ENCODE measurements around the gene DCAF17. TPM values are rescaled to one million over a fixed set of nuclear protein-coding genes. Genes with fewer than 3 reads are reported as not detected.

Gene DCAF17
- total RNA-seq, 1 experiment from 2014 or later, result 11.0 TPM

Other genes with a start within 250 kb of the DCAF17 start
- gene METTL8, start 236 bp upstream of the DCAF17 start, total RNA-seq (2014; rRNA removed; shearing (Covaris generic)), result 18.0 and 22.0 TPM in 2 replicates
- gene CYBRD1, start 88.2 kb downstream of the DCAF17 start, total RNA-seq (2014; rRNA removed; shearing (Covaris generic)), result 38.0 and 39.3 TPM in 2 replicates

Measured in H4 (cell line).